ENCODE results near the gene RAET1L. TPM values are rescaled to one million over a fixed set of nuclear protein-coding genes. Genes with fewer than 3 reads are reported as not detected.

The RAET1L gene
- total and polyA plus RNA-seq, 9 of the 15 experiments (the other 6 are each of a cell fraction or from before 2014, with no cell fraction given), result not detected

GRCh38 chr6:150004783-150005717, 20.3 kb downstream of the RAET1L start (continued):
- TF ChIP-seq, protein P1, sequence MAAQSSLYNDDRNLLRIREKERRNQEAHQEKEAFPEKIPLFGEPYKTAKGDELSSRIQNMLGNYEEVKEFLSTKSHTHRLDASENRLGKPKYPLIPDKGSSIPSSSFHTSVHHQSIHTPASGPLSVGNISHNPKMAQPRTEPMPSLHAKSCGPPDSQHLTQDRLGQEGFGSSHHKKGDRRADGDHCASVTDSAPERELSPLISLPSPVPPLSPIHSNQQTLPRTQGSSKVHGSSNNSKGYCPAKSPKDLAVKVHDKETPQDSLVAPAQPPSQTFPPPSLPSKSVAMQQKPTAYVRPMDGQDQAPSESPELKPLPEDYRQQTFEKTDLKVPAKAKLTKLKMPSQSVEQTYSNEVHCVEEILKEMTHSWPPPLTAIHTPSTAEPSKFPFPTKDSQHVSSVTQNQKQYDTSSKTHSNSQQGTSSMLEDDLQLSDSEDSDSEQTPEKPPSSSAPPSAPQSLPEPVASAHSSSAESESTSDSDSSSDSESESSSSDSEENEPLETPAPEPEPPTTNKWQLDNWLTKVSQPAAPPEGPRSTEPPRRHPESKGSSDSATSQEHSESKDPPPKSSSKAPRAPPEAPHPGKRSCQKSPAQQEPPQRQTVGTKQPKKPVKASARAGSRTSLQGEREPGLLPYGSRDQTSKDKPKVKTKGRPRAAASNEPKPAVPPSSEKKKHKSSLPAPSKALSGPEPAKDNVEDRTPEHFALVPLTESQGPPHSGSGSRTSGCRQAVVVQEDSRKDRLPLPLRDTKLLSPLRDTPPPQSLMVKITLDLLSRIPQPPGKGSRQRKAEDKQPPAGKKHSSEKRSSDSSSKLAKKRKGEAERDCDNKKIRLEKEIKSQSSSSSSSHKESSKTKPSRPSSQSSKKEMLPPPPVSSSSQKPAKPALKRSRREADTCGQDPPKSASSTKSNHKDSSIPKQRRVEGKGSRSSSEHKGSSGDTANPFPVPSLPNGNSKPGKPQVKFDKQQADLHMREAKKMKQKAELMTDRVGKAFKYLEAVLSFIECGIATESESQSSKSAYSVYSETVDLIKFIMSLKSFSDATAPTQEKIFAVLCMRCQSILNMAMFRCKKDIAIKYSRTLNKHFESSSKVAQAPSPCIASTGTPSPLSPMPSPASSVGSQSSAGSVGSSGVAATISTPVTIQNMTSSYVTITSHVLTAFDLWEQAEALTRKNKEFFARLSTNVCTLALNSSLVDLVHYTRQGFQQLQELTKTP (IDR thresholded peaks at IDR 0.05; ENCODE audit: low read depth in 1 of 2, partially characterized antibody in 2 of 2), result no peak
- no peak for TF ChIP-seq SMARCA4 (IDR thresholded peaks at IDR 0.05)
- no peak for TF ChIP-seq TCFL5 (CRISPR knock-in tag; conservative IDR thresholded peaks at IDR 0.05)
- TF ChIP-seq FOXJ3 (CRISPR knock-in tag; IDR thresholded peaks at IDR 0.05), result no peak
- peak; percentile 68 for TF ChIP-seq C11orf30 (IDR thresholded peaks at IDR 0.05; ENCODE audit: low read depth)
- TF ChIP-seq ZNF212 (CRISPR knock-in tag; IDR thresholded peaks at IDR 0.05), result no peak
- no peak for TF ChIP-seq ZNF316 (IDR thresholded peaks at IDR 0.05)
- no peak for TF ChIP-seq POU5F1 (IDR thresholded peaks at IDR 0.05; ENCODE audit: borderline replicate concordance, low read depth, low read length, partially characterized antibody)
- no peak for TF ChIP-seq ZNF354B (CRISPR knock-in tag; IDR thresholded peaks at IDR 0.05)
- no peak for TF ChIP-seq NR4A1 (CRISPR knock-in tag; IDR thresholded peaks at IDR 0.05)
- TF ChIP-seq NR4A1 (tag; IDR thresholded peaks at IDR 0.05), result no peak
- TF ChIP-seq DEAF1 (CRISPR knock-in tag; IDR thresholded peaks at IDR 0.05), result no peak
- TF ChIP-seq ETV1 (tag; conservative IDR thresholded peaks at IDR 0.05; ENCODE audit: low read depth), result no peak
- no peak for TF ChIP-seq POLR2B (IDR thresholded peaks at IDR 0.05; ENCODE audit: low read depth, partially characterized antibody)
- no peak for TF ChIP-seq HNRNPUL1 (IDR thresholded peaks at IDR 0.05; ENCODE audit: low read length)
- TF ChIP-seq ZNF224 (CRISPR knock-in tag; IDR thresholded peaks at IDR 0.05), result no peak
- TF ChIP-seq KHSRP (IDR thresholded peaks at IDR 0.05), result no peak
- TF ChIP-seq GTF2A2 (tag; IDR thresholded peaks at IDR 0.05), result no peak
- TF ChIP-seq CTBP1 (IDR thresholded peaks at IDR 0.05; ENCODE audit: borderline replicate concordance), result peak; percentile 18; the same call in 1 of the 2 replicates
- TF ChIP-seq JUNB (CRISPR knock-in tag; conservative IDR thresholded peaks at IDR 0.05), result no peak
- peak; percentile 58; the same call in 1 of the 2 replicates for TF ChIP-seq ATF7 (IDR thresholded peaks at IDR 0.05)
- no peak for TF ChIP-seq MYNN (IDR thresholded peaks at IDR 0.05)
- no peak for TF ChIP-seq MYNN (CRISPR knock-in tag; IDR thresholded peaks at IDR 0.05)
- TF ChIP-seq CBX5 (IDR thresholded peaks at IDR 0.05; ENCODE audit: borderline replicate concordance, low read depth), result no peak

Data from K562 (cell line).